ENCODE data around the gene CIT.
A peak's percentile ranks its signal among the peaks of the same experiment; 100 is the strongest.
"Not testable (repeated sequence)": the region's sequence is repeated elsewhere in the genome, so short reads cannot be mapped to it uniquely, and the experiment has no call there.

Gene CIT

GRCh38 chr12:119714614-119715267, 162.4 kb downstream of the CIT start:
- in situ Hi-C loops (cut with HindIII; ENCODE audit: low pct_unique_long_range_greater_than_20kb, low sequenced_read_pairs) = no loop called here
- DNase-seq (ENCODE audit: low read depth in 1 of 2, low spot score in 1 of 2) = no peak
- no peak for TF ChIP-seq JUND (IDR thresholded peaks at IDR 0.05; ENCODE audit: low read depth)

DNA sequence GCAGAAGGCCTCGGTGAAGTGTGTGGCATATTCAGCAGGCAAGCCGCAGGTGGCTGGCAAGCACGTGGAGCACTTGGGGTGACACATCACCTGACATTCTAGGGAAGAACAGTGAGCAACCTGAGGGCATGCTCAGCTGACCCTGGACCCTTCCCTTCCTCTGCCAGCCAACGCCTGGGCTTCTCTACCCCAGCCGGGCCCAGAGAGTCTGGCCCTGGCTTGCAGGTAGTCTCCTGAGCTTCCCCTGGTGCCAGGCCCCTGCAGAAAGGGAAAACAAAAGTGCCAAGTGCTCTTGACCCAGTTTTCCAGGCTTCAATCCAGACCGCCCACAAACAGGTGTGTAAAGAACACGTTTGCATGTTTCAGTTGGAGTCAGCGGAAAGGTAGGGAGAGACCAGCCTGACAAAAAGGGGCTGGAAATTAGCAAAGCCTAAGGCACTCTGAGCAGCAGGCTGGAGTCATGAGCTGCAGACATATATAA, 163.5 kb downstream of the CIT start:
- in situ Hi-C loops (cut with HindIII; ENCODE audit: low pct_unique_long_range_greater_than_20kb, low sequenced_read_pairs) = no loop called here
- TF ChIP-seq JUND (IDR thresholded peaks at IDR 0.05; ENCODE audit: low read depth) = no peak

DNA sequence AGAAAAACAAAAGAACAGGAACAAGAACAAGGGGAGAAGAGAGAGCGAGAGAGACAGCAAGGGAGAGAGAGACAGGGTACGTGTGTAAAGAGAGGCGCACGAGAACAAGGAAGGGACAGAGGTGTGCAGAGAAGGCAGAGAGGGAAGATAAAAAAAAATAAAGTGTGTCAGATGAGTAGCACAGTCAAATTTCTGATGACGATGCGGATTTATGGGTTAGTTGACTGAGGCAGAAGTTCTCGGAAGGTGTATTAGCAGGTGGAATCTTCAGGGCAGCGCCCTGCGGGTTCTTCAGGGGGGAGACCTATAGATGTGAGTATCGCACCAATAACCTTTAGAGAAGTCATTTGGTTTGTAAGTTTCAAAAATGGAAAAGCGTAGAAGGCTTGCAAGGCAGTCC, 164.4 kb downstream of the CIT start:
- DNase-seq (ENCODE audit: low read depth in 1 of 2, low spot score in 1 of 2) = no peak
- no peak for TF ChIP-seq JUND (IDR thresholded peaks at IDR 0.05; ENCODE audit: low read depth)
- in situ Hi-C loops (cut with HindIII; ENCODE audit: low pct_unique_long_range_greater_than_20kb, low sequenced_read_pairs) = no loop called here

More for the DNA sequence above, 163.5 kb downstream of the CIT start:
- DNase-seq (ENCODE audit: low read depth in 1 of 2, low spot score in 1 of 2) = no peak

GRCh38 chr12:119711693-119712092, 165.4 kb downstream of the CIT start:
- no peak for DNase-seq (ENCODE audit: low read depth in 1 of 2, low spot score in 1 of 2)
- in situ Hi-C loops (cut with HindIII; ENCODE audit: low pct_unique_long_range_greater_than_20kb, low sequenced_read_pairs) = no loop called here
- no peak for TF ChIP-seq JUND (IDR thresholded peaks at IDR 0.05; ENCODE audit: low read depth)

DNA sequence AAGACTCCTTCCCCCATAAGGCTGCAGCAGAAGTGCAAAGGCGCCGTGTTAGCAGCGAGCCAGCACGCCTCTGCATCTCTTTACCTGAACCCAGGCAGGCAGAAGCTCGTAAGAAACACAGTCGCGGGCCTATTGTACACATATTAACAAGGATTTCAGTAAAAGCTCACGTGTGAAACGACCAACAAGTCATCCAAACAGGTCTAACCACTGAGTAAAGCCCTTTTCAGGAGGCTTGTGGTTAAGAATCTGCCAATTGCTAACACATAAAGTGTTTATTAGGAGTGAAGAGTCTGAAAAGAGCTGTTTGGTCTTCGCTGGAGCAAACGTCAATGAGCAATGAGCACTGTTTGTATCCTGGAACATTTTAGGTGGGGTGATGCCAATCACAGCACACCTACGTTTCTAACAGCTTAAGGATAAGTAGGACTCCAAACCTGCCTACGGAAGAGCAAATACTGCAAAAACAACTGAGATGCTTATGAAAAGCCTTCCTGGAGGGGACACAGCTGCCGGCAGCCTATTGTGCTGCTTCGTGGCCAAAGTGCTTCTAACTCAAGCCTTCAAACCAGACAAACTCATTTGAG, 166.1 kb downstream of the CIT start:
- in situ Hi-C loops (cut with HindIII; ENCODE audit: low pct_unique_long_range_greater_than_20kb, low sequenced_read_pairs) = no loop called here
- DNase-seq (ENCODE audit: low read depth in 1 of 2, low spot score in 1 of 2) = peak in 1 of 2 experiments; percentile 36
- TF ChIP-seq JUND (IDR thresholded peaks at IDR 0.05; ENCODE audit: low read depth) = no peak

- TF ChIP-seq JUND (IDR thresholded peaks at IDR 0.05; ENCODE audit: low read depth) = no peak
- no peak for DNase-seq (ENCODE audit: low read depth in 1 of 2, low spot score in 1 of 2)
These were observed 166.7 kb downstream of the CIT start for GRCh38 chr12:119710374-119710964.

DNA sequence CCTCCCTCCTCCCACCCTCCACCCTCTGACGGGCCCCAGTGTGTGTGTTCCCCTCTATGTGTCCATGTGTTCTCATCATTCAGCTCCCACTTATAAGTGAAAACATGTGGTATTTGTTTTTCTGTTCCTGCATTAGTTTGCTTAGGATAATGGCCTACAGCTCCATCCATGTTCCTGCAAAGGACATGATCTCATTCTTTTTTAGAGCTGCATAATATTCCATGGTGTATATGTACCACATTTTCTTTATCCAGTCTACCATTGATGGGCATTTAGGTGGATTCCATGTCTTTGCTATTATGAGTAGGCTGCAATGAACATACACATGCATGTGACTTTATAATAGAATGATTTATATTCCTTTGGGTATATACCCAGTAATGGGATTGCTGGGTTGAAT, 170.7 kb downstream of the CIT start:
- DNase-seq (ENCODE audit: low read depth in 1 of 2, low spot score in 1 of 2); in situ Hi-C loops (cut with HindIII; ENCODE audit: low pct_unique_long_range_greater_than_20kb, low sequenced_read_pairs): not testable (repeated sequence)

More at GRCh38 chr12:119710374-119710964, 166.7 kb downstream of the CIT start:
- in situ Hi-C loops (cut with HindIII; ENCODE audit: low pct_unique_long_range_greater_than_20kb, low sequenced_read_pairs) = no loop called here

- TF ChIP-seq JUND (IDR thresholded peaks at IDR 0.05; ENCODE audit: low read depth) = no peak
- no peak for DNase-seq (ENCODE audit: low read depth in 1 of 2, low spot score in 1 of 2)
- in situ Hi-C loops (cut with HindIII; ENCODE audit: low pct_unique_long_range_greater_than_20kb, low sequenced_read_pairs) = no loop called here
These were observed 171.9 kb downstream of the CIT start for GRCh38 chr12:119705182-119705581.

DNA sequence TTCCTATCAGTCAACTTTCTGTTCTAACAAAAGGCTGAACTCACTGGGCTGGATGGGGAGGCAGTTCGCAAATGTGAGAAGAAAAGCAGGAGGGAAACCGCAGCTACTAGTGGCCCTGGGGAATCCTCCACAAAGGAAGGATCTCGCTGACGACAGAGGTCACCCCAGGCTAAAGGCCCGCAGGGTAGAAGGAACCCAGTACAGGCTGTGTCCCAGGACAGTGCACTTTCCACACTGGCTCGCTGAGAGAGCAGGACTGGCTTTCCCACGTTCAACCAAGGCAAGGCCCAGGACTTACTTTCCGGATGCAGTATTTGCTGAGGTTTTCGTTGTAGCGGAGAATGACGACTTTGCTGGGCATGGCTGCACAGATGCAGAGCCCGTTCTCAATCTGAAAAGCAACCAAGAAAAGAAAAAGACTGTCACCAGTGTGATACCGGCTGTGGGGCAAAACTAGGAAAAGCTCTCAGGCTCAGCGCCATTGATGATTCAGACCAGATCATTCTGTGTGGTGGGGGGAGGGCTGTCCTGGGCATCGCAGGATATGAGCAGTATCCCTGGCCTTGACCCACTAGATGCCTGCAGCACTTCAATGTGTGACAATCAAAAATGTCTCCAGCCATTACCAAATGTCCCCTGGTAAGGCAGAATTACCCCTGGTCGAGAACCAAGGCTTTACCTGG, 172.9 kb downstream of the CIT start:
- TF ChIP-seq JUND (IDR thresholded peaks at IDR 0.05; ENCODE audit: low read depth) = no peak
- no peak for DNase-seq (ENCODE audit: low read depth in 1 of 2, low spot score in 1 of 2)
- in situ Hi-C loops (cut with HindIII; ENCODE audit: low pct_unique_long_range_greater_than_20kb, low sequenced_read_pairs) = no loop called here

DNA sequence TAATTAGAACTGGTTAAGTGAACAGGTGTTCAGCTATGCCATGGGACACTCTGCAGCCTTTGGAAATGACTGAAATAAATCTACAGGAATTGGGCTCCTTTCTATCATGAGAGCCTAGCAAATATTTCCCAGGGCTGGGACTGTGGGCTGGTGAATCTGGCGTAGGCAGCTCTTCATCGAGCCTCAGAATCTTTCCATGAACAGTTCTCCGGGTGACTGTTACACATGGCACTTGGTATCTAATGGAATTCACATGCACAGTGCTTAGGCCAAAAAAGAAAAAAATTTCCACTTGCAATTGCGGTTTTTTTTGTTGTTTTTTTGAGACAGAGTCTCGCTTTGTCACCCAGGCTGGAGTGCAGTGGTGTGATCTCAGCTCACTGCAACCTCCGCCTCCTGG, 177.0 kb downstream of the CIT start:
- in situ Hi-C loops (cut with HindIII; ENCODE audit: low pct_unique_long_range_greater_than_20kb, low sequenced_read_pairs) = no loop called here
- no peak for TF ChIP-seq JUND (IDR thresholded peaks at IDR 0.05; ENCODE audit: low read depth)

GRCh38 chr12:119699199-119699760, 177.8 kb downstream of the CIT start:
- in situ Hi-C loops (cut with HindIII; ENCODE audit: low pct_unique_long_range_greater_than_20kb, low sequenced_read_pairs) = no loop called here
- TF ChIP-seq JUND (IDR thresholded peaks at IDR 0.05; ENCODE audit: low read depth) = no peak
- DNase-seq (ENCODE audit: low read depth in 1 of 2, low spot score in 1 of 2) = no peak

More for the DNA sequence above, 177.0 kb downstream of the CIT start:
- DNase-seq (ENCODE audit: low read depth in 1 of 2, low spot score in 1 of 2) = no peak

DNA sequence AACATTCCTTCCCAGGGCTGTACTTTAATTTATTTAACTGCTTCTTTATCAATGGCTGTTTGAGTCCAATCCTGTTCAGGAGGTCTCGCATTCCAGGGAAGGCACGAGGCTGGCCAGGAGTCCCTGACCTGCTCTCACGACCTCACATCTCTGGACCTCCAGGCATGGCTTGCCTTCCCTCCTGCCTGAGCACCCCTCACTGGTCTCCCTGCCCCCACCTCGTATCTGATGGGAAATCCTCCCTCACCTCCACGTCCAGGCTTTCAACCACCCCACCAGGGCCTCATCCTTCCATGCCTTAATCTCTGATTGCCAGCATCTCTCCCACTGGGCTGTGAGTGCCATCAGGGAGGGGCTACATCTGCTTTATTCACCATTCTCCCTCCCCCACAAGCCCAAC, 180.2 kb downstream of the CIT start:
- in situ Hi-C loops (cut with HindIII; ENCODE audit: low pct_unique_long_range_greater_than_20kb, low sequenced_read_pairs) = no loop called here
- DNase-seq (ENCODE audit: low read depth in 1 of 2, low spot score in 1 of 2) = no peak
- TF ChIP-seq JUND (IDR thresholded peaks at IDR 0.05; ENCODE audit: low read depth) = no peak
